HG02981 (cell line): ENCODE measurements around the gene EPHB1.
"Not testable (repeated sequence)": the region's sequence is repeated elsewhere in the genome, so short reads cannot be mapped to it uniquely, and the experiment has no call there.

ENCODE experiments used
- ATAC-seq: cut with Tn5 transposase; IDR thresholded peaks from one replicate; pipeline ENCODE4 v1.9.1; 2021; ENCODE audit warnings: mild to moderate bottlenecking, moderate library complexity; ENCODE audit not compliant: unreplicated experiment

EPHB1 gene

DNA sequence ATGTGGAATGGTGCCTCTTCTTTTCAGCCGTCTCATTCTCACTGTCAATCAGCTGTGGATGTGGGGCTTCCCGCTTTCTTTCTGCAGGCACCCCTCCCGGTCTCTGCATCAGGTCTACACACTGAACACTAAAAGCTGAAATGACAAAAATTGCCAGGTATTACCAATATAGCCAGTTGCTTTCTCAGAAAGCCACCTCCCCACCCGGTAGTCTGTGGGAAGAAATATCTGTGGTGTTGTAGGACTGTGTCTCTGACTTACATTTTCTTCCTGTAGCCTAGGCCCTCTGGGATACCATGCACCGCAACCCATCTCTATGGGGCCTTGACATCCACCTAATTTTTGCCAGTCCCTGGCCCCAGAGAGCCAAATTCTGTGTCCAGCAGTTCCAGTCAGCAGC, 19.2 kb upstream of the EPHB1 start:
- ATAC-seq, result no peak

DNA sequence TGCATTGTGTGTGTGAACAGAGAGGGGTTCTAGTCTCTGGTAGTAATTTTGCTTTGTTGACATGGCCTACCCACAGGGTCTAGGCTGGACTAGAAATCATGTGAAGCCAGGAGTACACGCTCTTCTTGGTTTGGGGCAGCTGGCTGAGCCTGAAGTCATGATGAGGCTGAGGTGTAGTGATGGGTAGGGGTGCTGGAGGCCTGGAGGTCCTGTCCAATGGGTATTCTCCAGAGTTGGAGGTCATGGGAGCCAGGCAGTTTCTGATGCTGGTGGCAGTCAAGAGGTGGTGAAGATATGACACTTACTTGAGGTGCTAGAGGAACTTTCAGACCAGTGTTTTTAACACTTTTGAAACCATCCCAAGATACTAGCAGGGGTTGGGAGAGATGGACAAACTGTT, 18.5 kb upstream of the EPHB1 start:
- ATAC-seq, result no peak

DNA sequence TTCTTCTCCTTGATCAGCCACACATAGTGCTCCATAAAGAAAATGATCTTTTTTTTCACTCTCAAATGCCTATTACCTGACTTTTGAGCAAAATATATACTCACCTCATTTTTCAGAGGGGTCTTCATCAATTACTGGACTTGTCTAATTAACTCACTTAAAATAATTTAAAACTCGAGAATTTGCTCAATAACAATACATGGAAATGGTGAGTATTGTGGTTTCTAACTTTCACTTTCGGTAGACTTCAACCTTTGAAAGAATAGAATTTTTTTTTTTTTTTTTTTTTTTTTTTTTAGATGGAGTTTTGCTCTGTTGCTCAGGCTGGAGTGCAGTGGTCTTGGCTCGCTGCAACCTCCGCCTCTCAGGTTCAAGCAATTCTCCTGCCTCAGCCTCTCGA, 17.7 kb upstream of the EPHB1 start:
- no peak for ATAC-seq

DNA sequence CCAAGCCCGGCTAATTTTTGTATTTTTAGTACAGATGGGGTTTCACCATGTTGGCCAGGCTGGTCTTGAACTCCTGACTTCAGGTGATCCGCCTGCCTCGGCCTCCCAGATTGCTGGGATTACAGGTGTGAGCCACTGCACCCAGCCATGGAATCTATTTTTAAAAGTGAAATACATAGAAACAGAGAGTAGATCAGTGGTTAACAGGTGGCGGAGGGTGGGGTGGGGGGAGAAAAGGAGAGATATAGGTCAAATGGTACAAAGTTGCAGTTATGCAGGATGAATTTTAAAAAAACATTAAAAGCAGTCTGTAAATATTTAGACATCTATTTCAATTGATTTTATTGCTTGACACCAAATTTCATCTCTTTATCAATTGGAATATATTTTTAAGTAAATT, 6.8 kb upstream of the EPHB1 start:
- ATAC-seq, result not testable (repeated sequence)

DNA sequence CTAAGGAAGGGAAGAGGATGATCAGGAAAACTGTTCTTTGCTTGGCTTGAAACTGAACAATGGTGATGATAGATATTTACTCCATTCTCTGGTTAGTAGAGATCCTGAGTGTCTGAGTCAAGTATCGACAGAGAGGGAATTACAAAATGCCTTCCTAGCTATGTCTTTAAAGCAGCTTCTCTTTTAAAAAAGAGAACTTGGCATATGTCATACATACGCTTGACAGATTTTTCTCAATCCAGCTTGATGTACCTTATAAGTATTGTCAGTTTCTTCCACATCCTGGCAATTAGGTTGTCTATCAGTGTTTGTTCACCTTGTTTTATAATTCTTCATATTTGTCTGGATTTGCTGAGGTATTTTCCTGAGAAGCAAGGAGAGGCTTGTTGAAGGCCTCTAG, 5.0 kb upstream of the EPHB1 start:
- ATAC-seq, result no peak

DNA sequence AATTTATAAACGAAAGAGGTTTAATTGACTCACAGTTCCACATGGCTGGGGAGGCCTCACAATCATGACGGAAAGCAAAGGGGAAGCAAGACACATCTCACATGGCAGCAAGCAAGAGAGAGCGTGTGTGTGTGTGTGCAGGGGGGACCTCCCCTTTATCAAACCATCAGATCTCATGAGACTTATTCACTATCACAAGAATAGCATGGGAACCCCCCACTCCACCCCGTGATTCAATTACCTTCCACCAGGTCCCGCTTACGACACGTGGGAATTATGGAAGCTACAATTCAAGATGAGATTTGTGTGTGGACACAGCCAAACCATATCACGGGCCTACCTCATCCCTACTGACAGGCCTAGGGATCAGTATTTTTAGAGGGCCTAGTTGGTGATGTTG, 3.1 kb upstream of the EPHB1 start:
- ATAC-seq, result no peak

DNA sequence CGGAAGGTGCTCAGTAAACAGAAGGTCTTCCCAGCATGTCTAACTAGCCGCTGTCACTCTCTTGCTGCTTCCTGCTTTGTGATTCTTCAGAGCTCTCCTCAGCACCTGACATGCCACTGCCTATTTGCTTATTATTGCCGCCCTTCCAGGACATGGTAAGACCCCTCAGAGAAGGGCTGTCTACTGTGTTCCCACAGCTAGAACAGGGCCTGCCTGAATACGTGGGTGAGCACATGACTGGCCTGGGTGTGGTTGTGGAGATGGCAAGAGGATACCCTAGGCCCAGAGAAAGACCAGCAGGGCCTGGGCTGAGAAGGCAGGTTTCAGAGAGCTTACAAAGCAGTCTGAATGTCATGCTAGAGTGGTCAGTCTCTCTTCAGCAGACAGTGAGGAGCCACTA, 2.4 kb upstream of the EPHB1 start:
- no peak for ATAC-seq

DNA sequence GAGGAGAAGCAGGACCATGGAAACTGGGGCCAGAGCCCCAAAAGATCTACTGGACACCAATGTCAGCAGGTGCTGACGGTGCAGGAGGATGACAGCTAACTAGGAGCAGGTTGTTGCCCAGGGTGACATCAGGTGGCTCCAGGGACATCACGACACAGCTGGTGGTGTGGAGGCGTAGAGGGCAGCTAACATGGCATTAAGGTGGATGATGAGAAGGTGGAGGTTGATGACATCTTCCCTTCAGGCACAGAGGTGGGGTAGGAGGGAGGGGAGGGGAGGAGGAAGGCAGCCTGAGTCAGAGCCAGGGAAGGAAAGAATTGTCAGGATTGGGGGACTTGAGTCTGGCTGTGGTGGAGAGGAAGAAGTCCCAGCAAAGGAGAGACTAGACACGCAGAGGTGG, 1.5 kb upstream of the EPHB1 start:
- ATAC-seq, result no peak

DNA sequence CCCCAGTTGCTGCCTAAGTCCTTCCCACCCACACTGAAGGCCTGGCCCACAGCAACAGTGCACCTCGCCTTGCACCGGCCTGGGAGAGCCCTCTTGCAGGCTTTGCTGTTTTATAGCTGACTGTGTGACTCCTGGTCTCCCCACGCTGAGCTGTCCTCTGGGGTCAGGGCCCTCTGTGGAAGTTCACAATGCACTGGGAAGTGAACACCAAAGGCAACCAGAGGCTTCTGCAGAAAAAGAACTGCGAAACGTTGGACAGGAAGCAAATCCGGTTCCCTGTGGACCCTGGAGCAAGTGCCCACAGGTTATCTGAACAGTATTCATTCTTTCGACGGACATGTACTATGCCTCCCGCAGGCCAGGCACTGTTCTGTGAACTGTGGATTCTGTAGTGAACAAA, 737 bp upstream of the EPHB1 start:
- ATAC-seq, result no peak

DNA sequence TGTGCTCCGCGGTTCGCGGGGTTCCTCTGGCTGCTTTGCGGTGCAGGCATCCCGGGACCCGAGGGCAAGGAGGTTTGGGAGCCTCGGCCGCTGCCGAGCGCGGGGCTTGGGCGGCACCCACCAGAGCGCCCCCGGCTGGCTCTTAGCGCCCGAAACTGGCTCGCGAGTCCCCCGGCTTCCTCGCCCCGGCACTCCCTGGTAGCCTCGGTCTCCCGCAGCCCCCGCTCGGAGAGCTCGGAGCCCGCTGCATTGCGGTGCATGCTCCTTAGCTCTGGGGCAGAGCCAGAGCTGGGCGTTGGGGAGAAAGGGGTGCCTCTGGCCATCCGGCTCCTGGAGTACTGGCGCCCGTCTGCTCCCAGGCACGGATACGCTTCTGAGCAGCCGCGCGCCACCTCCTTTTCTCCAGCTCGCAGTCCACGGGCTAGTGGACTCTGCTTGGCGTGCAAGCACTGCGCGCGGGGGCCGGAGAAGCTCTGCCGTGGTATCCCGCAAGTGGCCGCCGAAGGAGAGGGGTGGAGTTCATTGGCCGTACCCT, 753 bp downstream of the EPHB1 start:
- ATAC-seq, result no peak

DNA sequence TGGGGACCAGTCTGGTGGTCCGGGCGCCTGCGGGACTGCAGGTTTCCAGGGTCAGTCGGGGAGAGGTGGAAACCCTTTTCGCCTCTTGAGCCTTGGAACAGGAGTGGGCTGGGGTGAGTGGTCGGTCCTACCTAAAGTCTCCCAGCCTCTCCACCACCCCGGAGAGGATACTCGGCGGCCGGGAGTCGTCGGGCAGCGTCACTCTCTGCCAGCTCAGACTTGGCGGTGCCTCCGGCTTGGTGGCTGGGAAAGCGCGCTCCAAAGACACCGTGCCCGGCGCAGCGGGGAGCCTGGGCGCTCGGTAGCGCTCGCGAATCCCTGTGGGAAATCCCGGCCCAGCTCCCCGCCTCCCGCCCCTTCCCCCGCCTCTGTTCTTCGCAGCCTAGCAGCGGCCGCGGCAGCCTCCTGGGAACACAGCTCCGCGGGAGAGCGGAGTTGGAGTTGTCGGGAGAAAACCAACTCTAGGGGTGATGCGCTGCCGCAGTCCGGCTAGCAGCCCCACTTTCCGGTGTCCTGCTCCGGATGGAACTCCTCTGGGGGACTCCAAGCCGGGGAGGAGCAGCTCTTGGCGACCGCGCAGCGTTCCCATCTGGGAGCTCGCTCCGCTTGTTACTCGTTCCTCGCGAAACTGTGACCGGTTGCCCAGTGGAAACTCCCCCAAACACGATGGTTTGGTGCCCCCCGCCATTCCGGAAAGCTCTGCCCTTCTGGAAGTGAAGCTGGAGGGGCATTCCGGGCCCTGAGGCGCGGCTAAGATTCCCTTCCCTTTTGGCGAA, 1.4 kb downstream of the EPHB1 start:
- ATAC-seq, result no peak

DNA sequence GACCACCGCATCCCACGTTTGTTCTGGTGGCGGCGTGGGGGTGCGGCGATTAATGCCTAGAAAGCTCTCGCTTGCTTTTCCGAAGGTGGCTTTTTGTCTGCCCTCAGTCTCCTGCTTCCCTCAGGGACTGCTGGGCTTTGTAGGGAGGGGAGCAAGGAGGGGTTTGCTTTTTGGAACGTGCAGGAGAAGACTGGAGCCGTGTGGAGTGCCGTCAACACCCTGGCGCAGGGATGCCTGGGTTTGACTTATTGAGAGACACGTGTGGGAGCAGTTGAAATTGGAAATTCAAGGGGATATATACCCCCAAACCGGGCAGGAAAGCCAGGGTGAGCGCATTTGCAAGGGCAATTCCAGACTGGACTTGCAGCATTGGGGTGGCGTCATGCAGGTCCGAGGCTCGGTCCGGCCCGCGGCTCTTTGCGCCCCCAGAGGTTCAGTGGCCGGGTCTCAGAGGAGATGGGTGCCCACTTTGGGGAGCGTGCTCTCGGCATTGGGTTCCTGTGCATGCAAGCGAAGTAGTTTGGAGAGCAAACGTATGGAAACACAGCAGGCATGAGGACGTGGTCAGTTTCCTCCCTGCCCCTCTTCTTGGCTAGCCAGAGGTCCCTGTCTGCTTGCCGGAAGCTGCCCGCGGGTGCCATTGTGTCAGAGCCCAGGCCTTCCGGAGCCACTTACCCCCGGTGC, 2.1 kb downstream of the EPHB1 start:
- no peak for ATAC-seq

DNA sequence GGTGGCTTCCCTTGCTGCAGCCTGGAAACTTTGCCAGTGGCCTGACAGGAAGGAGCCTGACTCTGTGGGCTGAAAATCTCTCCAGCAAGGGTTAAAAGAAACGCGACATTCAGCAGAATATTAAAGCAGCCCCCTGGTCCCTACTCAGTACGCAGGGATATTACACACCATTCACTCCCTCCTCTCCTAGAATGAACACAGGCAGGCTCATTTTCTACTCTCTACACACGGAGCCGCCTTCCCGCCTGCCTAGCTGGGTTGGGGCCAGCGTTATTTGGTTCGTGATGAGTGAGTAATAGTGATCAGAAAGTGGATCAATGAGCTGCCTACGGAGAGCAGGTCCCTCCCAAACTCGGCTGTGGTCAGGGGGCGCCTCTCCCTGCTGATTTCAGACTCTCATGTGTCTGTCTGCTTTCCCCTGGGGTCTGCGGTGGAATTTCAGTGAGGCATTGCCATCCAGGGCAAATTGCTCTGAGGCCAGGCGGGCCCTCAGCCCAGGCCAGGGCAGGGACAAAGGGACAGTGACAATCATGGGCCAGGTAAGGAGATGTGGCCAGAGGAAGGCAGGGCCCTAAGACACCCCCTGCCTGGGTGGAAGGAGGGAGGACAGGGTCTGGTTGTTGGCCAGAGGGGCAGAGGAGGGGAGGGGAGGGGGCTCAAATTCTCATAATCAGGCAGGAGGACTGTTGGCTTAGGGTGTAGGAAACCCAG, 2.8 kb downstream of the EPHB1 start:
- ATAC-seq, result no peak

DNA sequence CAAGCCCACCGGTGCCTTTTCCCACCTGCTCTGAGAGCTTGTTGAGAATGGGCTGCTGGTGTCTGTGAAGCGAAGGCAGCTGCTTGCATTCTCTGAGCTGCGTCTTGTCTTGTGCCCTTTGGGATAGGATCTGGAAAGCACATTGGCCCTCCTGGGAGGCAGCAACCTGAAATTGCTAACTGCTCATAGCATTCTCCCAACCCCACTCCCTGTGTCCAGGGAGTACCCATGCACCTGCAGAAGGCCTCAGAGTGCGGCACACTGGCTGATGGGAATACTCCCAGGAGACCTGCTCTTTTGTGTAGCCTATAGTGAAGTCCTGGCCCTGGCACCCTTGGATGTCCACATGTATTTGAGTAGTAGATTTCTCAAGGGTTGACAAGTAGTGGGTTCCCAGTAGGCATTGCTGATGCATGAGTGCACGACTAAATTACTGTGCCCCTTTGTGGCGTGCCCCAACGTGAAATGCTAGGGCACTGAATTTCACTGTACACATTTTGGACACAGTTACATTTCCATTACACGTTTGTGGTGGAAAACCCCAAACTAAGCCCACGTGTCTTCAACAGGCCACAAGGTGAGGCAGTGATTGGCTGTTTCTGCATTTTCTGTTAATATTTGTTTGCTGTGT, 3.7 kb downstream of the EPHB1 start:
- no peak for ATAC-seq

DNA sequence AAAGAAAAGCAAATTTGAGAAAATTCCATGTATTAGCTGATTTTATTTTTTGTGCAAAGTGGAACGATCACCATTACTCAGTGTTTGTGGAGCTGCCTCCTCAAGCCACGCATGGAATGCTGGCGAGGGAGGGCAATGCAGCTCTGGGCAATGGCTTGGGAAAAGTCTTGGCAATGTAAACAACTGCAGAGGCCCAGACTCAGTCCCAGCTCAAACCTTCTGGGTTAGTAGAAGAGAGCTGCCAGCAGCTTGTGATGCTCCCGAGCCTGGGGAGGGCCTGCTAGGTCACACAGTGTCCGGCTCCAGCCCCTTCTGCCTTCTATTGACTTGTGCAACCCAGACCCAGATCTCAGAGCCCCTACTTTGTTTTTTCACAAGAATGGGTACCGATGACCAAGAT, 4.3 kb downstream of the EPHB1 start:
- ATAC-seq, result no peak

DNA sequence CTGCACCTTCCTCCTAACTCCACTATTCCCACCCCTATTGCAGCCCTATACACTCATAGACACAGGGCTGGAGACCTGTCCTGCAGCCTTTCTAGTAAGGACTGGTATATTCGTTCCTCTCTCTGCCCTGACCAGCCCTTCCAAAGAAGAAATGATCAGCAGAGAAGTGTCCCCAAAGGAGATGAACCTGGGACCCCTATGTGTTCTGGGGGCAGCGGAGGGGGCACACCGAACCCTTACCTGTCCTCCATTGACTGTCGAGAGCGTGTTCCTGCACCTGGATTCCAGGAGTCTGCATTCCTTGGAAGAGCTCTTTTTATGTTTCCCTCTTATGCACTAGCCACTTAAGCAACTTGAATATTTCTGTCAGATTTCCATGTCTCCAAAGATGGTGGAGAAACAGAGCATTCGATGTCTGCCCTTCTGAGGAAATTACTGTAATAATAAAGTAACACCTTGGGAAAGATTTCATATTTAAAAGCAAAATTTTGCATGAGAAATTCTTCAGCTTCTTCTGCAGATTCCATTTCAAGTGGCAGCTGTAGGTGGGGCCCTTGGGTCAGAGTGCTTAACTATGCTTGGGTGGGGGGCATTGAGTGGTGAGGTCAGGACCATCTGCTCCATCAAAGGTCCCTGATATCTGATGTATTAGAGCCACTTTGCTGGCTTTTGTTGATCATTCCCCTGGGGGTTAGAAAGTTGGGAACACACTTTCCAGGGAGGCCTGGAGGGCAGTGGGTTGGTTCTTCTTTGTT, 6.3 kb downstream of the EPHB1 start:
- ATAC-seq, result no peak

DNA sequence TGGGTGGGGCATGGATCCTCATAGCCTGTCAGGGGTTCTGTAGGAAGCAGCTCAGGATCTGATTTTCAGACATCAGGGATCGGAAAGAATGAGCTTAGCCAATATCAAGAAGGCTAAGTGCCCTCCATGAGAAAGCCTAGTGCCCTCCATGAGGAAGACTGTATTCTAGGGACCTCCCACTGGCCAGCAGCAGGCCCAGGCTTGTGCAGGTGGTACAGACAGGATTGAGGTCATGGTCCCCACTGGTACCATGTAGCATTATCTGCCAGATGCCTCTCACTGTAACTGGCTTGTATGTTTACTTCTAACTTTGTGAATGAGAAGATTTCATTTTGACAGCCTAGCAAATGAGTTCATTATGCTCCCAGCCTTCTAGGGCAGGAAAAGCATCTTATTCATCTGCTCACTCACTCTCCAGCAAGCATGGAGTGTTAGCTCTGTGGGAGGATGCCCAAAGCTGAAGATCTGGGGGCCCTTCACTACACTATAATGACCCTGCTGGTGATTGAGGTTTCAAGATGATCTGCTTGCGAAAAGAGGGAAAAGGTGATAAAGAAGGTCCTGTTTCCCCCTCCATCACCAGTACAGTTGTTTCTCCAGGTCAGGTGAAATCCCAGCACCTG, 7.5 kb downstream of the EPHB1 start:
- no peak for ATAC-seq

DNA sequence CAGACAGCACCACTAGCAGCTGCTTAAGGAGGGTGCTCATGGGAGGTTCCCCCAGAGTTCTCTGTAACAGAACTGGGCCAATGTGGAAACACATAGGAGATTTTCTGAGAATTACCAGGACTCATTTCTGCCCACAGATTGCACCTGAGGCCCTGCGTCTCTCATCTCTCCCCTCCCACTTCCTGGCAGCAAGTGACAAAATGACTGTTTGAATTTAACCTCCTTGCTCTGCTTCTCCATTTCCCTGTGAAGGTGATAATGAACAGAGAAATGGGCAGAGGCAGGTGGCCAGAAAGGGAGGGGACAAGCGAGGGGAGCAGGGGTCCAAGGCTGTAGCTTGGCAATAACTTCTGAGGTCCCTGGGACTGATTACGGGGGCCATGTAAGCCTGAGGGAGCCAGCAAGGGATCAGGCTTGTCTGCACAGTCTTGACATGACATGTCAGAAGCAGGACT, 8.0 kb downstream of the EPHB1 start:
- ATAC-seq, result peak; percentile 62

DNA sequence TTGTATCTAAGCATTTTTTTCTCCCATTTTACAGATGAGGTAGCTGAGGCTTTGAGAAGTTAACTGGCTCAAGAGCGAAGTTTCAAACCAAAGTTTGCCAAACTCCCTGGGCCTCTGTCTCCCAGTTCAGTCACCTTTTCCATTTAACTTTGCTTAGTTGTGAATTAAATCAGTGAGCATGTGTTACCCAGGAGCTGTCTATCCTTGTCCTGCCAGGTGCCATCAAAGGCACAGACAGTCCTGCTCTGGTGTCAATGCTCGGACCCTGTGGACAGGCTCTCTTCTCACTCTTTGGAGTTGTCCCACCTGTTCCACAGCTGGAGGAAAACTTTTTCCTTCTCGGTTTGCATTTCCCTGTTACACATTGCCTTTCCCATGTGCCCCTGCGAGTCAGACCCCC, 8.6 kb downstream of the EPHB1 start:
- ATAC-seq, result no peak
